ENCODE results near the gene HACD1. TPM values are rescaled to one million over a fixed set of nuclear protein-coding genes. Genes with fewer than 3 reads are reported as not detected.

Gene HACD1
- total RNA-seq, 1 donor from 2014 or later: 1.9 TPM

DNA sequence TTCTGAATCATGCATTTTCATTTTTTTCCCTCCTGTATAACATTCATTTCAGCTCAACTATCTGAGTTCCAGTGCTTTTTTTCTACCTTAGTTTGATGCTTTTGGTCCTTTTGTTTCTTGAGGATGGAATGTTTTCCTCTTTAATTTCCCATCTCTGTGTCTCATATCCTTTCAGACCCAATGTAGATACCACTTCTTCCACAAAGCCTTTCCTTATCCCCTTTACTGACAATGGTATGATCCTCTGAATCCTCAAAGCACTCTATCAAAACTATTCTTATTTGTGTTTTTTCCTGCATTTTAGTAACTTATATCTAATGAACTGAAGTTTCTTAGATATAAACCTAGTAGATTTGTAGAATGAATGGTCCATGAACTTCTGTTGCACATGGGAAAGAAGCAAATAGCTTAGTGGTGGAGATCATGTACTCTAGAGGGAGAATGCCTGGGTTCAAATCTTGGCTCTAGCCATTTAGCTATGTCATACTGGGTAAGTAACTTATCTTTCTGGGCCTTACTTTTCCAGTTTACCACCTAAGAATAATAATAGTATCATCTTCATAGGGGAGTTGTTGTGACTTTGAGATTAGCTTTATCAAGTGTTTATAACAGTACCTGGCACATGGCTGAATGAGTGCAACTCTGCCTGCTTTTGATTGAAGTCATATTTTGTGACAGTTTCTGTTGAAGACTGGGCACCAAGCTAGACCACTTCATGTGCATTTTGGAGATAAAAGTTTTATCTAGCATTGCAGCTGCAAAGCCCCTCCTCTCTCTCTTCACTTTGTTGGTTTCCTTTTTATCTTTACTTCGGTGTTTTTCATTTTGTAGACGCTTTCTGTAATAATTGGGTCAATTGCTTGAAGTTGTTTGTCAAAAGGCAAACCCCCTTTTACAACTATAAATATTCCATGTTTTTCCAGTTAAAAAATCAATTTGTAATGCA is 45.3 kb upstream of the HACD1 start:
- no peak for DNase-seq (ENCODE audit: low spot score)
- Histone ChIP-seq H3K4me1 (no peaks in the 10 kb centered on the region), H3K79me2 (ENCODE audit: low read depth) (peaks cover 83% of the 10 kb centered on the region), H3K4me3 (no peak overlapping the region), H3K9me3 (ENCODE audit: low read depth) (no peaks in the 10 kb centered on the region), H3K27me3 (no peaks in the 10 kb centered on the region), H4K20me1 (ENCODE audit: low read depth) (peaks cover 11% of the 10 kb centered on the region), H3K9ac (no peak overlapping the region), H3K36me3 (no peaks in the 10 kb centered on the region), H3F3A (ENCODE audit: low read depth) (no peaks in the 10 kb centered on the region), H3K4me2 (no peak overlapping the region), H3K27ac (no peak overlapping the region), H2AFZ (replicated peaks) (no peak overlapping the region)
- Mint-ChIP-seq H3K4me3 (no peak overlapping the region), H3K27me3 (ENCODE audit: insufficient read depth, low read depth) (no peaks in the 10 kb centered on the region), H3K9me3 (peaks cover 6% of the 10 kb centered on the region), H3K27ac (no peak overlapping the region), H3K36me3 (peaks cover 16% of the 10 kb centered on the region), H3K4me1 (no peaks in the 10 kb centered on the region)
- TF ChIP-seq EZH2phosphoT487 (IDR thresholded peaks at IDR 0.05) (no peak), EZH2 (IDR thresholded peaks at IDR 0.05) (no peak)
- TF ChIP-seq, protein P1, sequence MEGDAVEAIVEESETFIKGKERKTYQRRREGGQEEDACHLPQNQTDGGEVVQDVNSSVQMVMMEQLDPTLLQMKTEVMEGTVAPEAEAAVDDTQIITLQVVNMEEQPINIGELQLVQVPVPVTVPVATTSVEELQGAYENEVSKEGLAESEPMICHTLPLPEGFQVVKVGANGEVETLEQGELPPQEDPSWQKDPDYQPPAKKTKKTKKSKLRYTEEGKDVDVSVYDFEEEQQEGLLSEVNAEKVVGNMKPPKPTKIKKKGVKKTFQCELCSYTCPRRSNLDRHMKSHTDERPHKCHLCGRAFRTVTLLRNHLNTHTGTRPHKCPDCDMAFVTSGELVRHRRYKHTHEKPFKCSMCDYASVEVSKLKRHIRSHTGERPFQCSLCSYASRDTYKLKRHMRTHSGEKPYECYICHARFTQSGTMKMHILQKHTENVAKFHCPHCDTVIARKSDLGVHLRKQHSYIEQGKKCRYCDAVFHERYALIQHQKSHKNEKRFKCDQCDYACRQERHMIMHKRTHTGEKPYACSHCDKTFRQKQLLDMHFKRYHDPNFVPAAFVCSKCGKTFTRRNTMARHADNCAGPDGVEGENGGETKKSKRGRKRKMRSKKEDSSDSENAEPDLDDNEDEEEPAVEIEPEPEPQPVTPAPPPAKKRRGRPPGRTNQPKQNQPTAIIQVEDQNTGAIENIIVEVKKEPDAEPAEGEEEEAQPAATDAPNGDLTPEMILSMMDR (IDR thresholded peaks at IDR 0.05): no peak

DNA sequence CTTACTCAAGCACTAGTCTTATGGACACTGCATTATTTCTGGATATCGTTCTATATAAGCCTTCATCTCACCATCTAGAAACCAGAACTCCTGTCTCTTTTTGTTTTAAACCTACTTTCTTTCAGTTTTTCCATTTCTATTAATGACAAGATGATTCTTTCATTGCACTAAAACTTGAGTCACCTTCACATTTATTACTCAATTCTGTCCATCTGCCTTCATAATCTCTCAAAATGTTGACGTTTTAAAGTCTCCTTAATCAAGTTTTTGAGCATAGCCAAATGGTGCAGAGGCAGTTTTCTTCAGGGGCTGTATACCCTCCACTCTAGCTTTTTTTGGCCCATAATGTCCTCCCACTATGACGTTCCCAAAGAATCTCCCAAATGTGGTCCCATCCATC is 44.3 kb upstream of the HACD1 start:
- H3K4me2 ChIP-seq: no peak overlapping the region
- TF ChIP-seq, protein P1 (IDR thresholded peaks at IDR 0.05): no peak
- TF ChIP-seq EZH2 (IDR thresholded peaks at IDR 0.05) (no peak), EZH2phosphoT487 (IDR thresholded peaks at IDR 0.05) (no peak)
- no peaks in the 10 kb centered on the region for H3F3A ChIP-seq (ENCODE audit: low read depth)
- H3K79me2 ChIP-seq (ENCODE audit: low read depth): peaks cover 83% of the 10 kb centered on the region
- H3K36me3 ChIP-seq: no peaks in the 10 kb centered on the region
- no peaks in the 10 kb centered on the region for H3K9me3 ChIP-seq (ENCODE audit: low read depth)
- Mint-ChIP-seq H3K27me3 (ENCODE audit: insufficient read depth, low read depth) (no peaks in the 10 kb centered on the region), H3K9me3 (peaks cover 14% of the 10 kb centered on the region), H3K4me1 (no peaks in the 10 kb centered on the region), H3K27ac (no peak overlapping the region), H3K4me3 (no peak overlapping the region), H3K36me3 (peaks cover 21% of the 10 kb centered on the region)
- no peaks in the 10 kb centered on the region for H3K27me3 ChIP-seq
- no peak overlapping the region for H2AFZ ChIP-seq (replicated peaks)
- no peak overlapping the region for H3K9ac ChIP-seq
- no peak overlapping the region for H3K27ac ChIP-seq
- H4K20me1 ChIP-seq (ENCODE audit: low read depth): peaks cover 9% of the 10 kb centered on the region
- H3K4me3 ChIP-seq: no peak overlapping the region
- H3K4me1 ChIP-seq: no peaks in the 10 kb centered on the region
- no peak for DNase-seq (ENCODE audit: low spot score)

DNA sequence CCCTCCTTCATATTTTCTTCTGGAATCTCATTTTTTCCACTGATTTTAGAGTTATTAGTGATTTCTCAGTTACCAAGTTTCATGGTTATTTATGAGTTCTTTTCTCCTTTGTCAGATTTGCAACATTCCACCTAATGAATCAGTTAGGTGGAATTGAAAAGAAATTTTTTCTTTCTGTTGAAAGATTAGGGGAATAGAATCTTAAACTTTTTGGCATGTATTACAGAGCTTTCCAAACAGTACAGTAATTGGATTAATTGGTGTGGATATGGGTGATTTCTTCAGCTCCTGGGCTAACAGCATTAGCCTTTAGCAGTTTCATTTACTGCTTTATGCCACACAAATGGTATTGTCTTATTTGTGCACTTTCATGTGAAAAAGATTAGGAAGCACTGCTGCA is 43.7 kb upstream of the HACD1 start:
- no peak overlapping the region for H2AFZ ChIP-seq (replicated peaks)
- H3K9me3 ChIP-seq (ENCODE audit: low read depth): no peaks in the 10 kb centered on the region
- H3K27me3 Mint-ChIP-seq (ENCODE audit: insufficient read depth, low read depth): no peaks in the 10 kb centered on the region
- no peak overlapping the region for H3K9ac ChIP-seq
- H3K4me3 Mint-ChIP-seq: no peak overlapping the region
- H3K36me3 ChIP-seq: no peaks in the 10 kb centered on the region
- no peaks in the 10 kb centered on the region for H3K4me1 ChIP-seq
- H3K4me1 Mint-ChIP-seq: no peaks in the 10 kb centered on the region
- DNase-seq (ENCODE audit: low spot score): no peak
- H3K36me3 Mint-ChIP-seq: peaks cover 23% of the 10 kb centered on the region
- no peak overlapping the region for H3K4me2 ChIP-seq
- no peak overlapping the region for H3K4me3 ChIP-seq
- no peaks in the 10 kb centered on the region for H3F3A ChIP-seq (ENCODE audit: low read depth)
- no peak overlapping the region for H3K27ac ChIP-seq
- H3K79me2 ChIP-seq (ENCODE audit: low read depth): peaks cover 85% of the 10 kb centered on the region
- peaks cover 9% of the 10 kb centered on the region for H4K20me1 ChIP-seq (ENCODE audit: low read depth)
- no peaks in the 10 kb centered on the region for H3K27me3 ChIP-seq
- H3K9me3 Mint-ChIP-seq: peaks cover 17% of the 10 kb centered on the region
- no peak overlapping the region for H3K27ac Mint-ChIP-seq
- TF ChIP-seq EZH2phosphoT487 (IDR thresholded peaks at IDR 0.05): no peak
- TF ChIP-seq EZH2 (IDR thresholded peaks at IDR 0.05): no peak
- TF ChIP-seq, protein P1 (IDR thresholded peaks at IDR 0.05): no peak
